K562 (cell line): ENCODE results near the gene SHISA6.

Experiments
- CBX8 ChIP-seq: fragments of 200-600 bp; sonication (generic); IDR thresholded peaks from 2 replicates; pipeline ENCODE4 v1.6.1; 2012; ENCODE audit warnings: borderline replicate concordance, mixed run types, low read depth, mild to moderate bottlenecking, moderate library complexity, mixed read lengths, low read length, control low read depth, inconsistent platforms; ENCODE audit not compliant: poor library complexity, severe bottlenecking; ENCODE audit errors: extremely low read depth
- MEF2A ChIP-seq: IDR thresholded peaks from 2 replicates; pipeline ENCODE4 v1.6.1; 2011; ENCODE audit warnings: low read depth, mild to moderate bottlenecking, low read length, moderate library complexity; ENCODE audit not compliant: control insufficient read depth
- PYGO2 ChIP-seq: fragments of 450-650 bp; IDR thresholded peaks from 2 replicates; pipeline ENCODE4 v1.6.1; 2016; ENCODE audit warnings: mild to moderate bottlenecking, missing genetic modification characterization, moderate library complexity, missing compliant biosample characterization
- RAD21 ChIP-seq, 2 experiments: fragments of 250-450 bp in 1 of 2; fragments of 450-650 bp in 1 of 2; sonication (Bioruptor Pico) in 1 of 2; formaldehyde crosslinking in 1 of 2; IDR thresholded peaks in 1 of 2; conservative IDR thresholded peaks in 1 of 2; 2 replicates each; pipeline versions ENCODE4 v1.4.0 to v1.8.0; 2020 to 2022; ENCODE audit warnings: mild to moderate bottlenecking in 2 of 2, moderate library complexity in 1 of 2
- SMARCA4 ChIP-seq: fragments of 450-650 bp; IDR thresholded peaks from 2 replicates; pipeline ENCODE4 v1.6.1; 2016
- ZNF263 ChIP-seq: sonication (generic); formaldehyde crosslinking; IDR thresholded peaks from 2 replicates; pipeline ENCODE4 v1.8.0; 2022; ENCODE audit warnings: mild to moderate bottlenecking, missing genetic modification reagents, borderline replicate concordance
- ZNF785 ChIP-seq: fragments of 250-450 bp; sonication (Bioruptor Pico); IDR thresholded peaks from 2 replicates; pipeline ENCODE4 v1.4.0; 2020; ENCODE audit warnings: mild to moderate bottlenecking
- TF ChIP-seq, protein P1 (sequence below), 3 experiments: IDR thresholded peaks in 2 of 3; conservative IDR thresholded peaks in 1 of 3; 2 replicates each; pipeline ENCODE4 v1.5.1; 2011 to 2012; ENCODE audit warnings: low read length in 3 of 3, mild to moderate bottlenecking in 3 of 3, control low read depth in 2 of 3, improper control_type of control experiment in 1 of 3, inconsistent platforms in 1 of 3, low read depth in 1 of 3, mixed read lengths in 1 of 3, moderate library complexity in 1 of 3; ENCODE audit not compliant: insufficient read depth in 2 of 3
- TF ChIP-seq, protein P2 (sequence below), 2 experiments: fragments of 450-650 bp; formaldehyde crosslinking in 1 of 2; IDR thresholded peaks; 2 replicates each; pipeline versions ENCODE4 v1.4.0 to v1.6.1; 2014 to 2020; ENCODE audit warnings: mild to moderate bottlenecking in 2 of 2, borderline replicate concordance in 1 of 2, low read depth in 1 of 2

DNA sequence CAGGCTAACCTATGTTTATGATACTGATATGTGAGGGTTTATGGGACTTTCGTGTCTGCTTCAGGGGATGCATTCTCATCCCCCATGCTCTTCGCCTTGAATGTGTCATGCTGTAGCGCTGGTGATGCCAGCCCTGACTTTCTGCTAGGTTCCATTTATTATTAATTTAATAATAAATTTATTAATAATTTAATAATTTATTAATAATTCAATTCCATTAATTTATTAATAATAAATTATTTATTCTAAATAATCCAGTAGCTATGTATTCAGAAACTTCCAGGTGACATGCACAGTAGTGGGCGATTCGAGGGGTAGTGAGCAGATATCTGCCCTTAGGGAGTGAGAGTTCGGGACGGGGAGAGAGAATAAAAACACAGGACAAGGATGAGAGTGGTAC lies 49.8 kb downstream of the SHISA6 start:
- TF ChIP-seq MEF2A, result no peak
- TF ChIP-seq, protein P1, sequence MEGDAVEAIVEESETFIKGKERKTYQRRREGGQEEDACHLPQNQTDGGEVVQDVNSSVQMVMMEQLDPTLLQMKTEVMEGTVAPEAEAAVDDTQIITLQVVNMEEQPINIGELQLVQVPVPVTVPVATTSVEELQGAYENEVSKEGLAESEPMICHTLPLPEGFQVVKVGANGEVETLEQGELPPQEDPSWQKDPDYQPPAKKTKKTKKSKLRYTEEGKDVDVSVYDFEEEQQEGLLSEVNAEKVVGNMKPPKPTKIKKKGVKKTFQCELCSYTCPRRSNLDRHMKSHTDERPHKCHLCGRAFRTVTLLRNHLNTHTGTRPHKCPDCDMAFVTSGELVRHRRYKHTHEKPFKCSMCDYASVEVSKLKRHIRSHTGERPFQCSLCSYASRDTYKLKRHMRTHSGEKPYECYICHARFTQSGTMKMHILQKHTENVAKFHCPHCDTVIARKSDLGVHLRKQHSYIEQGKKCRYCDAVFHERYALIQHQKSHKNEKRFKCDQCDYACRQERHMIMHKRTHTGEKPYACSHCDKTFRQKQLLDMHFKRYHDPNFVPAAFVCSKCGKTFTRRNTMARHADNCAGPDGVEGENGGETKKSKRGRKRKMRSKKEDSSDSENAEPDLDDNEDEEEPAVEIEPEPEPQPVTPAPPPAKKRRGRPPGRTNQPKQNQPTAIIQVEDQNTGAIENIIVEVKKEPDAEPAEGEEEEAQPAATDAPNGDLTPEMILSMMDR (IDR thresholded peaks at IDR 0.05 in 2 of 3, conservative IDR thresholded peaks at IDR 0.05 in 1 of 3; ENCODE audit: insufficient read depth in 2 of 3, low read depth in 1 of 3, low read length in 3 of 3), result no peak
- no peak for TF ChIP-seq ZNF263
- TF ChIP-seq PYGO2 (tag), result no peak
- no peak for TF ChIP-seq ZNF785 (CRISPR knock-in tag)
- TF ChIP-seq SMARCA4, result no peak
- TF ChIP-seq, protein P2, sequence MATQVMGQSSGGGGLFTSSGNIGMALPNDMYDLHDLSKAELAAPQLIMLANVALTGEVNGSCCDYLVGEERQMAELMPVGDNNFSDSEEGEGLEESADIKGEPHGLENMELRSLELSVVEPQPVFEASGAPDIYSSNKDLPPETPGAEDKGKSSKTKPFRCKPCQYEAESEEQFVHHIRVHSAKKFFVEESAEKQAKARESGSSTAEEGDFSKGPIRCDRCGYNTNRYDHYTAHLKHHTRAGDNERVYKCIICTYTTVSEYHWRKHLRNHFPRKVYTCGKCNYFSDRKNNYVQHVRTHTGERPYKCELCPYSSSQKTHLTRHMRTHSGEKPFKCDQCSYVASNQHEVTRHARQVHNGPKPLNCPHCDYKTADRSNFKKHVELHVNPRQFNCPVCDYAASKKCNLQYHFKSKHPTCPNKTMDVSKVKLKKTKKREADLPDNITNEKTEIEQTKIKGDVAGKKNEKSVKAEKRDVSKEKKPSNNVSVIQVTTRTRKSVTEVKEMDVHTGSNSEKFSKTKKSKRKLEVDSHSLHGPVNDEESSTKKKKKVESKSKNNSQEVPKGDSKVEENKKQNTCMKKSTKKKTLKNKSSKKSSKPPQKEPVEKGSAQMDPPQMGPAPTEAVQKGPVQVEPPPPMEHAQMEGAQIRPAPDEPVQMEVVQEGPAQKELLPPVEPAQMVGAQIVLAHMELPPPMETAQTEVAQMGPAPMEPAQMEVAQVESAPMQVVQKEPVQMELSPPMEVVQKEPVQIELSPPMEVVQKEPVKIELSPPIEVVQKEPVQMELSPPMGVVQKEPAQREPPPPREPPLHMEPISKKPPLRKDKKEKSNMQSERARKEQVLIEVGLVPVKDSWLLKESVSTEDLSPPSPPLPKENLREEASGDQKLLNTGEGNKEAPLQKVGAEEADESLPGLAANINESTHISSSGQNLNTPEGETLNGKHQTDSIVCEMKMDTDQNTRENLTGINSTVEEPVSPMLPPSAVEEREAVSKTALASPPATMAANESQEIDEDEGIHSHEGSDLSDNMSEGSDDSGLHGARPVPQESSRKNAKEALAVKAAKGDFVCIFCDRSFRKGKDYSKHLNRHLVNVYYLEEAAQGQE (IDR thresholded peaks at IDR 0.05; ENCODE audit: borderline replicate concordance), result no peak
- TF ChIP-seq, protein P2 (CRISPR knock-in tag; IDR thresholded peaks at IDR 0.05; ENCODE audit: low read depth), result no peak
- TF ChIP-seq CBX8, result no peak
- TF ChIP-seq RAD21 (CRISPR knock-in tag; conservative IDR thresholded peaks at IDR 0.05 in 1 of 2, IDR thresholded peaks at IDR 0.05 in 1 of 2), result no peak
